ENCODE measurements around the gene ANKRD39.

ANKRD39 gene

DNA sequence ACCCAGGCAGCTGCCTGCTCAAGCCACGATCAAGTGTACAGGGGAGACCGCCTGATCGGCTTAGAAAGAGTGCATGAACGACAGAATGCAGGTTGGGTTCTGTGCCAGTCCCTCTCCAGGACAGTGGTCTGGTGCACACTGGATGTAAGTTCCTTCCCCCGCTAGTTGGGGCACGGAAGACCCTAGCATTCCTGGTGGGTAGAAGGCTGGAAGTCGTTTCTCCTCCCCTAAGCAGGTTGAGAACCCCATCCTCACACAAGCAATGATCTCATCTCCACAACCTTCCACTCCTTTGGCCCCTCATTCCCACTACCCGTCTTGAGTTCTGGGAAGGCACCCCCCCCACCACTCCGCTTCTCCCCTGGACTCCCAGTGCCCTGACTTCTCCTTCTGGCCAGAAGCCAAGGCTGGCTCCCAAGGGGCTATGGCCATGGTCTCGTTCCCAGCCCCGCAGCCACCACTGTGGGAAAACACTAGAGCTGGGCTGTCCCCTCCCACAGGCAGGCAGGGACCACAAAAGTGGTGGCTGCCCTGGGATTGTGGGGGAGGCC, 1.4 kb upstream of the ANKRD39 start:
- DNase-seq (ENCODE audit: low read depth in 1 of 2, low spot score in 1 of 2) = no peak

DNA sequence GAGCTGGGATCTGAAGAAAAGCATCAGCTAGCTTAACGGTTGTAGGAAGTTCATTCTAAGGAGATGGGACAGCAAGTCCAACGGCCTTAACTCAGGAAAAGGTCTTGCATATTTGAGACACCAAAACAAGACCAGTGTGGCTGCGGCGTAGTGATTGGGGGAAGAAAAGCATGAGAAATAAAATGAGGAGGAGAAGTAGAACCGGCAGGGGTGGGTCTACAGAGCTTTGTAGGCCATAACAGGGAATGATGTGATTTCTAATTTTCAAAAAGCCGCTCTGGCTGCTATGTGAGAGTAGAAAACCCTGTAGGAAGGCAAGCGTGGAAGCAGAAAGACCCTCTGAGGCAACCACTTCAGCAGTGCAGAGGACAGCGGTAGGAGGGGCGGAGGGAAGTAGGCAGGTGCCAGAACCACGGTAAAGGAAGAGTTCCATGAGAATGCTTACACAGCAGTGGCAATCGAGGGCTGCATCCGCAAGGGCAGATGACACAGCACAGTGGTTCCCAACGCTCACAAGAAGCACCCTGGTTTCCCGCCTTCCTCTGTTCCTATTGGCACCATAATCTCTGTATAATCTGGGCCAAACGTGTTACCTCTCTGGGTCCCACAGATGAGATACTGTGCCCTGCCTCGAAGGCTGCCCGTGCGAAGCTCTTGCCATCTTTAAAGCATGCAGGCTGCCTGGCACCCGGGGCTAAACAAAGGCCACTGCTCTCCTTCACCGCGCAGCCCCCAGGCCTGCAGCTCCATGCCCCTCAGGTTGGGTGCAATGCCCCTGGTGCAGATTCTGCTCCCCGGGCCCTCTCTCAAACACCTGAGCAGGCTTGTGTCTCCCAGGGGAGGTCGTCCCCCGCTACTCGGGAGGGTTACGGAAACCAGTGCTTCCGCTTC, 795 bp downstream of the ANKRD39 start:
- DNase-seq (ENCODE audit: low read depth in 1 of 2, low spot score in 1 of 2) = no peak

- no peak for DNase-seq (ENCODE audit: low read depth in 1 of 2, low spot score in 1 of 2)
Observed at GRCh38 chr2:96853321-96853720, 4.5 kb downstream of the ANKRD39 start.

DNA sequence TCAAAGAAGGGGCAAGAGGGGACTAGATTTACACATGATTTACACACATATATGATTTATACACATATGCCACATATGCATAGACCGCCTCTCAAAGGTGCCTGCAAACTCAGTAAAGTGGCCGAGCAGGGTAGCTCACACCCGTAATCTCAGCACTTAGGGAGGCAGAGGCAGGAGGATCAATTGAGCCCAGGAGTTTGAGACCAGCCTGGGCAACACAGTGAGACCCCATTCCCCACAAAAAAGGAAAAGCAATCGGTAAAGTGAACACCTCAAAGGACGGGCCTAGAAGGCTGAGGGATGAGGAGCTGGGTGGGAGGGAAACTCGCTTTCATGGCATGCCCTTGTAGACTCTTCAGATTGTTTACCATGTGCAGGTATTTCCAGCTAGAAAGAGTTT, 5.1 kb downstream of the ANKRD39 start:
- DNase-seq (ENCODE audit: low read depth in 1 of 2, low spot score in 1 of 2) = no peak

- no peak for DNase-seq (ENCODE audit: low read depth in 1 of 2, low spot score in 1 of 2)
Observed at GRCh38 chr2:96848264-96848663, 9.6 kb downstream of the ANKRD39 start.

DNA sequence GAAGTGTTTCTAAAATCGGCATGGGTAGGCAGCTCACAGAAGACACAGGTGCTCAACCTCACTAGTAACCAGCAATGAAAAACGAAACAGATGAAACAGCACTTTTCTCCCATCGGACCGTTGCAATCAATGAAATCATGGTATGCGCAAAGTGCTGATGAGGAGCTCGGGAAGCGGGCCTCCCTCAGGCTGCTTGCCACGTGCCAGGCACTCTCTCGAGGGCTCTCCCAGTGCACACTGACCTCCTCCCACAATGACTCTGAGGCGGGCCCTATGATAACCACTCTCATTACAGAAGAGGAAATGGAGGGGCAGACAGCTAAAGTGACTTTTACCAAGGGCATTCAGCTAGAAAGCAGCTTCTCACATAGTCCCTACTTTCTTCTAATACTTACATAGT, 10.2 kb downstream of the ANKRD39 start:
- DNase-seq (ENCODE audit: low read depth in 1 of 2, low spot score in 1 of 2) = no peak

DNA sequence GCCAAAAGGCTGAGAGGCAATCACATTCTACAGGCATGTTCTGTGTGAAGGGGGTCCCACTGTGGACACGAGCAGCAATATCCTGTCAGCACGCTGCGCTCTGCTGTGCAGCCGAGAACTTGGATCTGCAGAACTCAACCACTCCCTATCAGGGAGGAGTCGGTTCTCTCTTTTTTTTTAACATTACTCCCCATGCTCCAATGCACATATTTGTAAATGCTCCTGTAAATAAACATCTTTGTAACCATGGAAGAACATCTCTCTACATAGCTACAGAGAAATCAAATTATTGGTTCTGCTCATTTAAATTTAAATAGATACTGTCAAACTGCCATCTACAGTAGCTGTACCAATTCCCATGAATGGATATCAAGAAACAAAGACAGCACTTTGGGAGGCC, 11.0 kb downstream of the ANKRD39 start:
- no peak for DNase-seq (ENCODE audit: low read depth in 1 of 2, low spot score in 1 of 2)

DNA sequence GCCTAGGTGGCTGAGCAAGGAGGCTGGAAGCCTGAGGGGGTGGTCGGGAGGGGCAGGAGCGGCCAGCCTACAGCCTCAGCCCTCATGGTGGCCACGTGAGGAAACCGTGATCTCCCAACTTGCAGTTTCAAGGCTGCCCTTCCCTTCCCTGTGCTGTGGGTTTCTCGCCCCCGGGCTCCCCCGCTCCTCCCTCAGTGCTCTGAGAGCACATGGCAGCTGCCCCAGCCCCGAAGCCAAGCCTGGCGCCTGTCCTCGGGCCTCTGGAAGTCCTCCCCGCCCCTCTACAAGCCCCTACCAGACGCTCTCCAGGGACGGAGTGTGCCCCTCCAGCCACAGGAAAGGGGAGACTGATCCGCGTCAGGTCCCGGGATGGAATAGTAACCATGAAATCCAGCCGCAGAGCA, 13.4 kb downstream of the ANKRD39 start:
- DNase-seq (ENCODE audit: low read depth in 1 of 2, low spot score in 1 of 2) = no peak

- no peak for DNase-seq (ENCODE audit: low read depth in 1 of 2, low spot score in 1 of 2)
Observed at GRCh38 chr2:96843538-96844268, 14.1 kb downstream of the ANKRD39 start, which contains the start of gene ANKRD23. TSS of gene ANKRD23 (minus strand) at chr2:96844021. CDS start at chr2:96843992, 29 bp downstream.

- DNase-seq (ENCODE audit: low read depth in 1 of 2, low spot score in 1 of 2) = no peak
Observed at GRCh38 chr2:96842600-96842999, 15.2 kb downstream of the ANKRD39 start.

DNA sequence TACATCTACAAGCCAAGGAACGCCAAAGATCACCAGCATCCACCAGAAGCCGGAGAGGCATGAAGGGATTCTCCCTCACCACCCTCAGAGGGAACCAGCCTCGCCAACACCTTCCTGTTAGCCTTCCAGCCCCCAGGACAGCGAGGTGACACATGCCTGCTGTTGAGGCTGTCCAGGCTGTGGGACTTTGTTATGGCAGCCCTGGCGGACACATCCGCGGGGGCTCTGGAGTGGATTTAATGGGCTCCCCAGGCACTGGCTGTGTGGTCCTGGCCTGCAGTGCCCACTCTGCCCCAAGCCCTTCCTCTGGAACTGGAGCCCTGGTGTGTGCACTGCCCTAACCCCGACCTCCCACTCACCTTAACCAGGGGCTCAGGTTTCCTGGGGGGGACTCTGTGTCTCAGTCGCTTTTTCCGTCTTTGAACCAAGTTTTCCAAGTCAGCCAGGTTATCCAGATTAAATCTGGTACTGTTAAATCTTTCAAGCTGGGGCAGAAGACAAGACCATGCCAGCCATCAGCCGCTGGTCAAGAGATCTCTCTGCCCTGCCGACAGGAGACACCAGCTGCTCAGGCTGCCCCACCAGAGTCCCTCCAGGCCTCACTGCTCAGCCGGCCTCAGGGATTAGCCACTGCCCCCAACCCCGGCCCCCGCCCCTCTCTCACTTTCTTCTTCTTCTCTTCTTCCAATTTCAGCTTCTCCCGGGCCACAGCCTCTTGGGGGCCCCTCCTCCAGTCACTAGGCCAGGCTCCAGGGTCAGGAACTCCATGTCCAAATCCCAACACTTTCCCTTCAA, 15.9 kb downstream of the ANKRD39 start:
- no peak for DNase-seq (ENCODE audit: low read depth in 1 of 2, low spot score in 1 of 2)

- no peak for DNase-seq (ENCODE audit: low read depth in 1 of 2, low spot score in 1 of 2)
Observed at GRCh38 chr2:96839875-96840850, 17.7 kb downstream of the ANKRD39 start.

GRCh38 chr2:96839293-96839874, 18.4 kb downstream of the ANKRD39 start:
- DNase-seq (ENCODE audit: low read depth in 1 of 2, low spot score in 1 of 2) = peak; percentile 61

- no peak for DNase-seq (ENCODE audit: low read depth in 1 of 2, low spot score in 1 of 2)
Observed at GRCh38 chr2:96838345-96839292, 19.2 kb downstream of the ANKRD39 start.

DNA sequence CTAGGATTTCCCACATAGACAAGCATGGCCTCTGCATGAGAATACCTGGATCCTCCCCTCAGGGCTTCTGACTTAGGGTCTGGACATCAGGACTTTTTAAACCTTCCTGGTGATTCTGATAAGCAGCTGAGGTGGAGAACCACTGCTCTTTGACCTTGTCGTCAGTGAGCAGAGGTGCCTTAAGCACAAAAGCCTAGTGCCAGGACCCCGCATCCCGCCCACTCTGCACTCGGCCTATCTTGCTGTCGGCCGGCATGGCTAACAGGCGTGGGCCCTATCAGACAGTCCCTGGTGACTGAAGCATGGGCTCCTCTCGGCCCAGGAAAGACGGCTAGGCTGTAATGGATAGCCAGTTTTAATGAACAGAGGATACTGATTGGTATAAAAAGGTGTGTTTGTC, 20.2 kb downstream of the ANKRD39 start:
- DNase-seq (ENCODE audit: low read depth in 1 of 2, low spot score in 1 of 2) = no peak

GRCh38 chr2:96835830-96836229, 22.0 kb downstream of the ANKRD39 start:
- no peak for DNase-seq (ENCODE audit: low read depth in 1 of 2, low spot score in 1 of 2)

- no peak for DNase-seq (ENCODE audit: low read depth in 1 of 2, low spot score in 1 of 2)
Observed at GRCh38 chr2:96832754-96833507, 24.9 kb downstream of the ANKRD39 start.

DNA sequence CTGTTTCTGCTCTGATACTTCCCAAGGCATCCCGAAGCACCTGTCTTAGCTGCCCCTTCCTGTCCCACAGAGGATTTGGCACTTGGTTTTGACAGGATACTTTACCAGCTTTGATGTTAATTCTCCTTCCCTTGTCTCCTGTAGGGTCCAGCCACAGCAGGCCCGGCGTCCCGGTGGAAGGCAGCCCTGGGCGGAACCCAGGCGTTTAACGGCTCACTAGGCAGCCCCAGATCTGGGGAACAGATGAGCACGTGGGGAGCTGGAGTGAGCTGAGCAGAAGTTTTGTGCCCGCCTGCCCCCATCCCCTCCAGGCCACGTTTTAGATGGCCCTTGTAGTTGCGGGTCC, 25.4 kb downstream of the ANKRD39 start:
- no peak for DNase-seq (ENCODE audit: low read depth in 1 of 2, low spot score in 1 of 2)
